Testis (tissue), 3 donors: ENCODE measurements around the gene MMD2. TPM values are rescaled to one million over a fixed set of nuclear protein-coding genes. Genes with fewer than 3 reads are reported as not detected.

ENCODE experiments used
- DNase-seq: peaks from one replicate; pipeline ENCODE4 v3.0.0-alpha.2; 2019
- H3K27ac ChIP-seq, 2 donors: fragments of 200-600 bp; sonication (generic); one replicate each; pipeline ENCODE4 v1.5.1; 2019
- H3K27me3 ChIP-seq: fragments of 200-600 bp; sonication (generic); one replicate; pipeline ENCODE4 v1.5.1; 2019
- H3K36me3 ChIP-seq: fragments of 200-600 bp; sonication (generic); one replicate; pipeline ENCODE4 v1.5.1; 2017; ENCODE audit warnings: low read depth; ENCODE audit errors: missing control alignments
- H3K4me1 ChIP-seq: fragments of 200-600 bp; sonication (generic); one replicate; pipeline ENCODE4 v1.5.1; 2019
- H3K4me3 ChIP-seq, 2 donors: fragments of 200-600 bp; sonication (generic); one replicate each; pipeline ENCODE4 v1.5.1; 2017 to 2019
- H3K9me3 ChIP-seq: fragments of 200-600 bp; sonication (generic); one replicate; pipeline ENCODE4 v1.5.1; 2017
- CTCF ChIP-seq, 3 experiments: fragments of 450-650 bp in 2 of 3; fragments of 200-600 bp in 1 of 3; sonication (generic) in 1 of 3; IDR thresholded peaks; one replicate each; pipeline ENCODE4 v1.5.1; 2016 to 2019; ENCODE audit warnings: antibody characterized with exemption in 3 of 3, mild to moderate bottlenecking in 2 of 3, moderate library complexity in 1 of 3
- POLR2A ChIP-seq: fragments of 450-650 bp; IDR thresholded peaks from one replicate; pipeline ENCODE4 v1.6.1; 2017; ENCODE audit warnings: antibody characterized with exemption, mild to moderate bottlenecking, moderate library complexity
- WGBS, 2 donors: methylation state at CpG; one replicate each; pipeline ENCODE4 v1.1.5; 2018; 5-methylcytosine and 5-hydroxymethylcytosine counted together
- intact Hi-C: fragments of 100-400 bp; cut with DNase I; formaldehyde crosslinking; loops from one replicate; pipeline ENCODE4 v1.15.1; 2023; ENCODE audit warnings: low total_unique reads
- polyA plus RNA-seq: library from polyadenylated mRNA; stranded (reverse); fragments of 350-450 nt; fragmentation: Illumina TruSeq; extraction: RNeasy Lipid Tissue Mini Kit (QIAGEN cat#74804); gene quantifications from one replicate; pipeline ENCODE4 v1.2.3, GENCODE V29; 2014; ENCODE audit warnings: low read depth, low replicate concordance; ENCODE audit not compliant: insufficient read depth
- small RNA-seq, 2 donors: library from RNA; depleted of rRNA; stranded (forward); fragments of <200 nt; gene quantifications; one replicate each; pipeline ENCODE3, GENCODE V24; 2016
- total RNA-seq, 2 donors: library from RNA; depleted of rRNA; stranded (reverse); fragments of >200 nt; gene quantifications; one replicate each; pipeline ENCODE4 v1.2.3, GENCODE V29; 2016

The MMD2 gene
- total and polyA plus RNA-seq, 3 donors from 2014 or later: 20.4 to 32.0 (median 21.6) TPM

GRCh38 chr7:4861673-4862072 lies 97.3 kb downstream of the MMD2 start, which contains the start of gene PAPOLB:
TSS of gene PAPOLB (minus strand) at chr7:4862030. CDS start at chr7:4861810, 220 bp downstream.
- intact Hi-C loops: no loop called here
- TF ChIP-seq POLR2A: no peak
- Histone ChIP-seq H3K4me3 (peak within 1 kb of the TSS; percentile 52 to 63), H3K4me1 (no peaks in the 10 kb centered on the region), H3K27ac (peak within 1 kb of the TSS; percentile 74 to 75), H3K27me3 (no peaks in the 10 kb centered on the region), H3K36me3 (no peaks in the 10 kb centered on the region), H3K9me3 (no peaks in the 10 kb centered on the region)
- peak; percentile 69 for DNase-seq
- WGBS, 2 donors: 7% methylated on average over 41 to 46 of the region's 46 CpGs

GRCh38 chr7:4861227-4861626 lies 97.8 kb downstream of the MMD2 start:
- Histone ChIP-seq H3K27me3 (no peaks in the 10 kb centered on the region), H3K36me3 (no peaks in the 10 kb centered on the region), H3K9me3 (no peaks in the 10 kb centered on the region), H3K4me3 (peak overlapping the region; percentile 52 to 63), H3K4me1 (no peaks in the 10 kb centered on the region), H3K27ac (peak overlapping the region; percentile 74 to 75)
- intact Hi-C loops: no loop called here
- TF ChIP-seq POLR2A (no peak), CTCF (IDR thresholded peaks at IDR 0.05) (no peak)
- DNase-seq: no peak
- WGBS, 2 donors: 57 to 73% methylated on average over 11 of the region's 11 CpGs

- no peaks in the 10 kb centered on the region for H3K9me3 ChIP-seq
- H3K27ac ChIP-seq: no peak overlapping the region
- no peak for DNase-seq
- no peaks in the 10 kb centered on the region for H3K4me1 ChIP-seq
- intact Hi-C loops: no loop called here
- H3K4me3 ChIP-seq: no peak overlapping the region
- H3K36me3 ChIP-seq: no peaks in the 10 kb centered on the region
- H3K27me3 ChIP-seq: no peaks in the 10 kb centered on the region
- 88 to 89% methylated on average over 3 of the region's 3 CpGs for WGBS, 2 donors
- TF ChIP-seq POLR2A: no peak
- TF ChIP-seq CTCF (IDR thresholded peaks at IDR 0.05): no peak
These were observed 101.8 kb downstream of the MMD2 start for GRCh38 chr7:4857189-4857588.

GRCh38 chr7:4856336-4857057 lies 102.5 kb downstream of the MMD2 start:
- DNase-seq: no peak
- no peak overlapping the region for H3K27ac ChIP-seq
- no peaks in the 10 kb centered on the region for H3K9me3 ChIP-seq
- H3K4me1 ChIP-seq: no peaks in the 10 kb centered on the region
- H3K27me3 ChIP-seq: no peaks in the 10 kb centered on the region
- no peak overlapping the region for H3K4me3 ChIP-seq
- 81 to 92% methylated on average over 10 of the region's 10 CpGs for WGBS, 2 donors
- TF ChIP-seq POLR2A (no peak), CTCF (IDR thresholded peaks at IDR 0.05) (no peak)
- intact Hi-C loops: no loop called here
- no peaks in the 10 kb centered on the region for H3K36me3 ChIP-seq

Small RNA genes within 50 kb of the gene (small RNA-seq; reads per million reads assigned to genes)
- gene AC092032.1: 0 reads per million in 2 donors

Other genes with a start within 250 kb of the MMD2 start
- gene AP5Z1, start 183.6 kb downstream of the MMD2 start, total RNA-seq: 10 to 100 TPM; 47.6 to 59.1 TPM
- 30.0 TPM for gene AP5Z1, start 183.6 kb downstream of the MMD2 start, polyA plus RNA-seq
- 10 to 100 TPM; 19.1 to 29.1 TPM for gene PAPOLB, start 97.2 kb downstream of the MMD2 start, total RNA-seq
- gene PAPOLB, start 97.2 kb downstream of the MMD2 start, polyA plus RNA-seq: 65.2 TPM
- 10 to 100 TPM; 24.3 to 25.6 TPM for gene RADIL, start 75.5 kb downstream of the MMD2 start, total RNA-seq
- 29.7 TPM for gene RADIL, start 75.5 kb downstream of the MMD2 start, polyA plus RNA-seq
- gene RBAK, start 86.7 kb upstream of the MMD2 start, total RNA-seq: 10 to 100 TPM in 1 of 2 donors, 1 to 10 TPM in 1; 9.4 to 10.5 TPM
- 3.1 TPM for gene RBAK, start 86.7 kb upstream of the MMD2 start, polyA plus RNA-seq
- 100 to 1,000 TPM; 117 to 128 TPM for gene WIPI2, start 231.0 kb upstream of the MMD2 start, total RNA-seq
- 205 TPM for gene WIPI2, start 231.0 kb upstream of the MMD2 start, polyA plus RNA-seq